Measurements from ENCODE around the gene USP24.

DNA sequence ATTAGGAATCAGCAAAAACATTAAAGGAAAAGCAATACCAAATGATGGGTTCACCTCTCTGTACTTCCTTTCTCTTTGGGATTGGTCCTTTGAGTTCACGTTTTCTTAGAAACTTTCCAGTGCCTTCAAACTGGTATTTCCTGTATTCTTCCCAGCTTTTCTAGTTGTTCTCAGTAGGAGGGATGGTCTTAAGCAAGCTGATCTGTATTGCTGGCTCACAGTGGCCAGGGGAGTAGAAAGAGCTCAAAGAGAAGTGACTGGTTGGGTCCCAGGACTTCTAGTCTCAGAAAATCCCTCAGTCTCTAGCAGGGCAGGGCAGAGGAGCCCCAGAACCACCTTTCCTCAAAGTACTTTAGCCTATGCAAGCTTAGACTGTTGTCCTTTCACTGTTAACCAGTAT is 10.1 kb upstream of the USP24 start:
- TF ChIP-seq CTCF (IDR thresholded peaks at IDR 0.05; ENCODE audit: low read depth, low read length), result no peak
- TF ChIP-seq EZH2phosphoT487 (IDR thresholded peaks at IDR 0.05; ENCODE audit: low read depth), result no peak
